ENCODE measurements around the gene LAMB1. TPM values are rescaled to one million over a fixed set of nuclear protein-coding genes. Genes with fewer than 3 reads are reported as not detected.

The LAMB1 gene
- total and polyA plus RNA-seq, 2 of the 13 experiments (the other 11 are each of a cell fraction or from before 2014, with no cell fraction given), result 109 to 124 TPM

DNA sequence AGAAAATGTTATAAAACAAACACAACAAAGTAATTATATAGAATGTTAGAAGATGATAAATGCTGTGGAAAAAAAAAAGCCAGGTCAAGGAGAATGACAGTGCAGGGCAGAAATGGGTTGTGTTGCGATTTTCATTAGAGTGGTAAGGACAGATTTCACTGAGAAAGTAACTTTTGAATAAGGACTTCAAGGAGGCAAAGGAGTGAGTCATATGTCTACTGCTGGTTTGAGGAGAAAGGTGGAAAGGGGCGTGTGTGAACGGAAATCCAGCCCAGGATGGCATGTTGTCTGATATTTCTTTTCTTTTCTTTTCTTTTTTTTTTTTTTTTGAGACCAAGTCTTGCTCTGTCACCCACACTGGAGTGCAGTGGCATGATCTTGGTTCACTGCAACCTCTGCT is 124.3 kb downstream of the LAMB1 start (continued):
- TF ChIP-seq, protein P1, sequence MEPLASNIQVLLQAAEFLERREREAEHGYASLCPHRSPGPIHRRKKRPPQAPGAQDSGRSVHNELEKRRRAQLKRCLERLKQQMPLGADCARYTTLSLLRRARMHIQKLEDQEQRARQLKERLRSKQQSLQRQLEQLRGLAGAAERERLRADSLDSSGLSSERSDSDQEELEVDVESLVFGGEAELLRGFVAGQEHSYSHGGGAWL (CRISPR knock-in tag; IDR thresholded peaks at IDR 0.05), result no peak
- TF ChIP-seq, protein P2, sequence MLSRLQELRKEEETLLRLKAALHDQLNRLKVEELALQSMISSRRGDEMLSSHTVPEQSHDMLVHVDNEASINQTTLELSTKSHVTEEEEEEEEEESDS (CRISPR knock-in tag; IDR thresholded peaks at IDR 0.05; ENCODE audit: borderline replicate concordance), result no peak
- TF ChIP-seq RARA (CRISPR knock-in tag; IDR thresholded peaks at IDR 0.05), result no peak
- no peak for TF ChIP-seq MED8 (CRISPR knock-in tag; IDR thresholded peaks at IDR 0.05; ENCODE audit: insufficient replicate concordance)
- TF ChIP-seq SAFB2 (CRISPR knock-in tag; IDR thresholded peaks at IDR 0.05; ENCODE audit: borderline replicate concordance, low read depth), result no peak
- no peak for TF ChIP-seq RBAK (CRISPR knock-in tag; IDR thresholded peaks at IDR 0.05)

DNA sequence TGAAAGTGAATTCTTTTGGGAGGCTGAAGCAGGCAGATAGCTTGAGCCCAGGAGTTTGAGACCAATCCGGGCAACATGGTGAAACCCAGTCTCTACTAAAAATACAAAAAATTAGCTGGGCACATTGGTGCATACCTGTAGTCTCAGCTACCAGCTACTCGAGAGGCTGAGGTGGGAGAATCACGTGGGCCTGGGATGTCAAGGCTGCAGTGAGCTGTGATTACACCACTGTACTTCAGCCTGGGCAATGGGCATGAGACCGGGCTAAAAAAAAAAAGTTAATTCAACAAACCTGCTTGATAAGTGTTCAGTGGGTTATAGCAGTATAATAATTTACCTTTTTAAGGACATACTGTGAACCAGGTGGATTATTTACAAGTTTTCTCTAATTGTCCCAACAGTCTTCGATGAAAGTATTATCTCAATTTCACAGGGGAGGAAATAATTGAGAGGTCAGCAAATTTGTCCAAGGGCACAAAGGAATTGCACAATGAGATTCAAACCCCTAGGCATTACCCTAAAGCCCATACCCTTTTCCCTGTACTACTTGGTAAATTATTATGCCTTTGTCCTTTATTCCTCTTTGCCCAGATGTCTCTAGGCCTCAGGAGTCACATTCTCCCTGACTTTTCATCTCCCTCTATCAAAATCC is 125.1 kb downstream of the LAMB1 start:
- ChIA-PET POLR2A (interaction anchor here (2.3 kb wide), 1 partner anchor 135 kb away, joined by 12 read pairs; the partner anchor contains the start of gene CBLL1), CTCF (ENCODE audit: low intra/inter-chr PET ratio, low total read pairs) (no interaction called here)
- Histone ChIP-seq H3K4me2 (ENCODE audit: low read depth, low read length) (no peak overlapping the region), H2AFZ (ENCODE audit: low read length) (no peak overlapping the region), H3K27me3 (ENCODE audit: control insufficient read depth in 1 of 2, insufficient read depth in 2 of 2, low read length in 2 of 2) (peaks cover 0 to 6% of the 10 kb centered on the region in 2 experiments; a peak in 1 of 5 replicates), H3K27ac (ENCODE audit: extremely low read length, insufficient read depth, low read length) (no peak overlapping the region), H4K20me1 (ENCODE audit: insufficient read depth, low read length) (no peaks in the 10 kb centered on the region), H3K9me3 (ENCODE audit: low read length) (no peaks in the 10 kb centered on the region), H3K4me1 (ENCODE audit: insufficient read depth, low read length) (no peaks in the 10 kb centered on the region), H3K9ac (ENCODE audit: insufficient read depth, low read depth, low read length) (no peak overlapping the region), H3K36me3 (replicated peaks in 1 of 2; ENCODE audit: control insufficient read depth in 1 of 2, insufficient read depth in 2 of 2, low read length in 2 of 2) (no peaks in the 10 kb centered on the region), H3K4me3 (replicated peaks in 1 of 3; ENCODE audit: insufficient read depth in 1 of 3, low read depth in 2 of 3, low read length in 3 of 3) (no peak overlapping the region), H3K79me2 (ENCODE audit: insufficient read depth, low read length) (no peaks in the 10 kb centered on the region)
- FAIRE-seq, result no peak
- intact Hi-C loops (cut with micrococcal nuclease; ENCODE audit: unreplicated experiment), result loop anchor here (2.0 kb wide), 1 partner anchor 269 kb away; no protein-coding TSS in a partner anchor
- DNase-seq (ENCODE audit: low spot score), result no peak
- ATAC-seq, result no peak
- in situ Hi-C loops (cut with HindIII; ENCODE audit: extremely low pct_ligation_motif_present, low pct_unique_long_range_greater_than_20kb), result loop anchor here (25.0 kb wide), 1 partner anchor 666 kb away; no protein-coding TSS in a partner anchor
- BruUV-seq (replicated peaks), result no TSS peak
- 2% methylated on average over 5 of the region's 5 CpGs for WGBS (ENCODE audit: low lambda C conversion rate)
- no peak for TF ChIP-seq GPN1 (CRISPR knock-in tag; IDR thresholded peaks at IDR 0.05; ENCODE audit: borderline replicate concordance)
- TF ChIP-seq MAFF (IDR thresholded peaks at IDR 0.05; ENCODE audit: low read depth, low read length), result peak; percentile 80
- TF ChIP-seq MAFK (conservative IDR thresholded peaks at IDR 0.05 in 1 of 2, IDR thresholded peaks at IDR 0.05 in 1 of 2; ENCODE audit: low read length in 2 of 2), result peak; percentile 83 to 87
- TF ChIP-seq, protein P3, sequence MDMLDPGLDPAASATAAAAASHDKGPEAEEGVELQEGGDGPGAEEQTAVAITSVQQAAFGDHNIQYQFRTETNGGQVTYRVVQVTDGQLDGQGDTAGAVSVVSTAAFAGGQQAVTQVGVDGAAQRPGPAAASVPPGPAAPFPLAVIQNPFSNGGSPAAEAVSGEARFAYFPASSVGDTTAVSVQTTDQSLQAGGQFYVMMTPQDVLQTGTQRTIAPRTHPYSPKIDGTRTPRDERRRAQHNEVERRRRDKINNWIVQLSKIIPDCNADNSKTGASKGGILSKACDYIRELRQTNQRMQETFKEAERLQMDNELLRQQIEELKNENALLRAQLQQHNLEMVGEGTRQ (IDR thresholded peaks at IDR 0.05; ENCODE audit: low read depth, low read length), result no peak
- TF ChIP-seq, protein P3 (CRISPR knock-in tag; IDR thresholded peaks at IDR 0.05; ENCODE audit: borderline replicate concordance), result peak; percentile 50; the same call in 1 of the 2 replicates

All from HepG2 (cell line).